ENCODE data around the gene CTDP1.

Gene CTDP1

GRCh38 chr18:79753391-79753851 is 73.8 kb downstream of the CTDP1 start:
- in situ Hi-C loops (cut with HindIII; ENCODE audit: low pct_unique_long_range_greater_than_20kb, low sequenced_read_pairs), result no loop called here
- DNase-seq (ENCODE audit: low read depth in 1 of 2, low spot score in 1 of 2), result no peak
- TF ChIP-seq JUND (IDR thresholded peaks at IDR 0.05; ENCODE audit: low read depth), result no peak

DNA sequence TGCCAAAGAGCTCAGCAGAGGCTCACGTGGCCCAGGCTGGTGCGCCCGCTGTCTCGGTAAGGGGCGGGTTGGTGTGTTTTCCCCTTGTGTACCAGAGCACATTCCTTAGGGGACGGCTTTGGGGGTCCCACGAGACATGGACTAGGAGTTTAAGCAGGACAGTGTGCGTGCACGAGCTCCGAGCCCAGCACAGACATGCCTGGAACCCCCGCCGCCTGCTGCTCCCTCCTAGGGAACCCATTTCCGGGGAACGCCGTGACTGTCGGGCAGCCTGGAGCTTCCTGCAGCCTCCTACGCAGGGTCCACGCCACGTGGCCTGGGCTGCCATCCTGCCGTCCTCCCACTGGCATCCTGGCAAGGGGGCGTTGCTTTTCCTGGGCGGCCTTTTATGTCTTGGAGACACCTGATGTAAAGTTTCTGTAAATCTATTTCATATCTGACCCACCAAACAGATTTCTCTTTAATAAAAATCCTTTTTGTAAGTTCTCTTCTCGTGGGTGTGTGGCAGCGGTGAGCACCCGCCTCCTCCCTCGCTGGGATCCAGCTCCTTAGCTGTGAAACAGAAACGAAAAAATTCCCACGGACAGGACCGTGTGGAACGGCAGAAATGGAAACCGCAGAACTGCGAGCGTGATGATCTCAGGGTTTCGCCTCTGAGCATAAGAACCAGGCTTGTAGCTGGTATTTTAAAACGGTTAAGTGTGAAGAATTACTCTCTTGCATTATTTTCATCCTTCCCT is 74.6 kb downstream of the CTDP1 start:
- in situ Hi-C loops (cut with HindIII; ENCODE audit: low pct_unique_long_range_greater_than_20kb, low sequenced_read_pairs), result no loop called here
- DNase-seq (ENCODE audit: low read depth in 1 of 2, low spot score in 1 of 2), result no peak
- no peak for TF ChIP-seq JUND (IDR thresholded peaks at IDR 0.05; ENCODE audit: low read depth)

DNA sequence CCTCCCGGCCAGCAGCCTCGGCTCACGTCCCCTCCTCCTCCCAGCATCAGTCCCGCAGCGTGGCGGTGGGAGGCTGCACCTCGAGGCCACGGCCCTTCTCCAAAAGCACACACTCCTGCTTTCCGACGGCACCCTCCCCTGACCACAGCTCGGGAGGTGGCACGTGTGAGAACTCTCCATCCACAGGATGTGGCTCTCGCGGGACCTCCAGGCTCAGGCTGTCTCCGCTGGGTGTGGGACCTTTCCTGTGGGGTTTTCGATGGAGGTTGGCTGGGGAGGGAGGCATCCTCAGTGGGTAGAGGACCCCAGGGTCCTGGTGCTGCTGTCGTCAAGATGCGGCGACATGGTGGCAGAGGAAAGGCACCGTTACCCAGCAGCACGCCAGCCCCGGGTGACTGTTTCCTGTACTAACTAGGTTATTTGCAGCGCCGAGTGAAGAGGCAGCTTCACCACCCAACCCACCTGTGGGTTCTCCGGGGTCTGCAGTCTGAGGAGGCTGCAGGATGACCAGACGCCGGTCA is 75.3 kb downstream of the CTDP1 start:
- no peak for TF ChIP-seq JUND (IDR thresholded peaks at IDR 0.05; ENCODE audit: low read depth)
- in situ Hi-C loops (cut with HindIII; ENCODE audit: low pct_unique_long_range_greater_than_20kb, low sequenced_read_pairs), result no loop called here

DNA sequence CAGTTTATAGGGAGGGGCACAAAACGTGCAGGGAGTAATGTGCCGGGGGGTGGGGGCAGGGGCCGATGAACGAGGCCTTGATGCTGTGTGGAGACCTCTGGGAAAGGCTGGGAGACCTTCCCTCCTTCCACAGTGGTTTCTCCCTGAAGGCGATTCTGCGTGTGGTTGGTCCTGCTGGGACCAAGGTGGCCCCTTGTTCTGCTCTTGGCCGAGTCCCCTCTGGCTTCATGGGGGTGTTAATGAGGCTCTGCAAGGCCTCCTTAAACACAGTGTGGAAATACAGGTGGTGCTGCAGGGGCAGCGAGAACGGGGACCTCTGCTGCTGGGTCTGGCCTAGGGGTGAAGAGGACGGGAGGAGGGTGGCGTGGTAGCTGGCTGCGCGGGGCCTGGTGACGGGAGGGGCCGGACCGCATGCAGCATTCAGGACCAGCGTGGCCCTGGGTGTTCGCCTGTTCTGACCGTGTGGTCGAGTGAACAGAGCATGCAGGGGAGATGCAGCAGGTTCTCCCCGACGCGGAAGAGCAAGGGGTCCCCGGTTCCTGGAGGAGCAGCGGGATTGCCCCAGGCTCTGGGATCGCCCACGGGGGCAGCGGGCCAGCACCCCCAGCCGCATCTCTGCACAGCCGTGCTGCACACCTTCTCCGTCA is 76.0 kb downstream of the CTDP1 start:
- DNase-seq (ENCODE audit: low read depth in 1 of 2, low spot score in 1 of 2), result no peak
- in situ Hi-C loops (cut with HindIII; ENCODE audit: low pct_unique_long_range_greater_than_20kb, low sequenced_read_pairs), result no loop called here
- TF ChIP-seq JUND (IDR thresholded peaks at IDR 0.05; ENCODE audit: low read depth), result no peak

More for the DNA sequence above, 75.3 kb downstream of the CTDP1 start:
- DNase-seq (ENCODE audit: low read depth in 1 of 2, low spot score in 1 of 2), result no peak

DNA sequence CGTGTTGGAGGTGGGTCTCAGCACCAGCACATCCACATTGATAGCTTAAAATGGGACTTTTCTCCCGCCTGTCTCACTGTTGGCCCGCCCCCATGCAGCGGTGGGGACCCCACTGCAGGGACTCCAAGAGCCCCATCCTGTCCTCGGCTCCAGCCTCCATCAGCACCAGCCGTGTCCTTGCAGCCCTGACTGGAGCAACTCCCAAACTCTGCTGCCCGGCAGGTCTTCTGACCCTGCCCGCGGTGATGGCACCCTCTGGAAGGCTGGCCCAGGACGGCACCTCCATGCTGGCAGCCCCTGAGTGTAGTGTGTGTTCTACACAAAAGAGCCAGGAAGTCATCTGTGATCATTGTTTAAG is 76.5 kb downstream of the CTDP1 start:
- in situ Hi-C loops (cut with HindIII; ENCODE audit: low pct_unique_long_range_greater_than_20kb, low sequenced_read_pairs), result no loop called here
- no peak for DNase-seq (ENCODE audit: low read depth in 1 of 2, low spot score in 1 of 2)
- no peak for TF ChIP-seq JUND (IDR thresholded peaks at IDR 0.05; ENCODE audit: low read depth)

- TF ChIP-seq JUND (IDR thresholded peaks at IDR 0.05; ENCODE audit: low read depth), result no peak
- in situ Hi-C loops (cut with HindIII; ENCODE audit: low pct_unique_long_range_greater_than_20kb, low sequenced_read_pairs), result no loop called here
- DNase-seq (ENCODE audit: low read depth in 1 of 2, low spot score in 1 of 2), result no peak
Measured at GRCh38 chr18:79756826-79757225, 77.2 kb downstream of the CTDP1 start.

DNA sequence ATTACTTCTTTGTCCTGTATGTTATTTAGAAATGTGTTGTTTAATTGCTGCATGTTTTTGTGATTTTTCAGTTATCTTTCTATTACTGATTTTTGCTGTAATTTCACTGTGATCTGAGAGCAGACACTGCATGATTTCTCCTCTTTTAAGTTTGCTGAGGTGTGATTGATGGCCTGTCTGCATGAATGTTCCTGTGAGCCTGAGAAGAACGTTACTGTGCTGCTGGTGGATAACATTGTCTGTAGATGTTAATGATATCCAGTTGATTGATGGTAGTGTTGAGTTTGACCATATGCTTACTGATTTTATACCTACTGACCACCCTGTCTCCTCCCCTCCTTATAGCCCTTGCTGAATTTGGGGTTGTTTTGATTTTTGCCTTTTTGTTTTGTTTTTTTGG is 80.7 kb downstream of the CTDP1 start:
- in situ Hi-C loops (cut with HindIII; ENCODE audit: low pct_unique_long_range_greater_than_20kb, low sequenced_read_pairs), result no loop called here
- DNase-seq (ENCODE audit: low read depth in 1 of 2, low spot score in 1 of 2), result no peak
- no peak for TF ChIP-seq JUND (IDR thresholded peaks at IDR 0.05; ENCODE audit: low read depth)

DNA sequence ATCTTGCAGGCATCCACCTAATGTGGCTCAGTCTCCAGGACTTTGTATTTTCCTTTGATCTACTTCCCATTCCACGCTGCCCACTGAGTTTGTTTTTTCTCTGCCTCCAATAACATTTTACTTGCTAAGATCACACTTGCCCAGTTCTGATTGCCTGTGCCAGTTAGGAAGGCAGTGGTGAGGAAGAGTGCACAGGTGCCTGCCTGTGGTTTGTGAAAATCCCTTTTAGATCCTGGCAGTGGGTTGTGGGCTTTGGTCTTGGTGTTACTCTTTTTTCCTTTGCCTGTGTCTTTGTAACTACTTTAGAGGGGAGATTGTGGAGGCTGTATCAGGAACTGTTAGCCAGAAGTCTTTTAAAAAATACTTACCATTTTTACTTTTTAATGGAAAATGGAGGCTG is 81.3 kb downstream of the CTDP1 start:
- in situ Hi-C loops (cut with HindIII; ENCODE audit: low pct_unique_long_range_greater_than_20kb, low sequenced_read_pairs), result no loop called here
- TF ChIP-seq JUND (IDR thresholded peaks at IDR 0.05; ENCODE audit: low read depth), result no peak
- DNase-seq (ENCODE audit: low read depth in 1 of 2, low spot score in 1 of 2), result no peak

DNA sequence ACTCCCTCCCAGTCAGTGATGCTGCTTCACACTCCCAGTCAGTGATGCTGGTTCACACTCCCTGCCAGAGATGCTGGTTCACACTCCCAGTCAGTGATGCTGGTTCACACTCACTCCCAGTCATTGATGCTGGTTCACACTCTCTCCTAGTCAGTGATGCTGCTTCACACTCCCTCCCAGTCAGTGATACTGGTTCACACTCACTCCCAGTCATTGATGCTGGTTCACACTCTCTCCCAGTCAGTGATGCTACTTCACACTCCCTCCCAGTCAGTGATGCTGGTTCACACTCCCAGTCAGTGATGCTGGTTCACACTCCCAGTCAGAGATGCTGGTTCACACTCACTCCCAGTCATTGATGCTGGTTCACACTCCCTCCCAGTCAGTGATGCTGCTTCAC is 83.8 kb downstream of the CTDP1 start:
- no peak for TF ChIP-seq JUND (IDR thresholded peaks at IDR 0.05; ENCODE audit: low read depth)
- in situ Hi-C loops (cut with HindIII; ENCODE audit: low pct_unique_long_range_greater_than_20kb, low sequenced_read_pairs), result no loop called here
- no peak for DNase-seq (ENCODE audit: low read depth in 1 of 2, low spot score in 1 of 2)

GRCh38 chr18:79764131-79764530 is 84.5 kb downstream of the CTDP1 start:
- TF ChIP-seq JUND (IDR thresholded peaks at IDR 0.05; ENCODE audit: low read depth), result no peak
- in situ Hi-C loops (cut with HindIII; ENCODE audit: low pct_unique_long_range_greater_than_20kb, low sequenced_read_pairs), result no loop called here
- DNase-seq (ENCODE audit: low read depth in 1 of 2, low spot score in 1 of 2), result no peak

- no peak for DNase-seq (ENCODE audit: low read depth in 1 of 2, low spot score in 1 of 2)
- TF ChIP-seq JUND (IDR thresholded peaks at IDR 0.05; ENCODE audit: low read depth), result no peak
- in situ Hi-C loops (cut with HindIII; ENCODE audit: low pct_unique_long_range_greater_than_20kb, low sequenced_read_pairs), result no loop called here
Measured at GRCh38 chr18:79765491-79766245, 86.1 kb downstream of the CTDP1 start.

GRCh38 chr18:79766308-79766707 is 86.7 kb downstream of the CTDP1 start:
- no peak for DNase-seq (ENCODE audit: low read depth in 1 of 2, low spot score in 1 of 2)
- no peak for TF ChIP-seq JUND (IDR thresholded peaks at IDR 0.05; ENCODE audit: low read depth)
- in situ Hi-C loops (cut with HindIII; ENCODE audit: low pct_unique_long_range_greater_than_20kb, low sequenced_read_pairs), result no loop called here

DNA sequence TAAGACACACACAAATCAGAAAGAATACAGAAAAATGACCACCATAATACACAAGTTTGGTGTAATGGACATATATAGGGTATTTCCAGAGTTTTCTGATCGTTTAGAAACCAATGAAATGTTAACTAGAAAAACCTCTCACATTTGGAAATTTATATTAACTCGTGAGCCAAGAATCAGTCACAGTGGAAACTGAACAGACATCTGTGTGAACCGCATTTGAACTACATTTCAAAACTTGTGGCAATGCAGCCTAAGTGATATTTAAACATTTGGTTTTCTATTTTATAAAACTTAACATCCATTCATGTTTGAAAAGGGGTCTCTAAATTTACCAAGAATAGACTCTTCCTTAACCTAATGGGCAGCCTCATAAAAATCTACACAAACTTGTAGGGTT is 89.1 kb downstream of the CTDP1 start:
- in situ Hi-C loops (cut with HindIII; ENCODE audit: low pct_unique_long_range_greater_than_20kb, low sequenced_read_pairs), result no loop called here
- DNase-seq (ENCODE audit: low read depth in 1 of 2, low spot score in 1 of 2), result no peak

More for the DNA sequence above, 89.1 kb downstream of the CTDP1 start:
- TF ChIP-seq JUND (IDR thresholded peaks at IDR 0.05; ENCODE audit: low read depth), result no peak

Data from T47D (cell line).